SK-N-MC (cell line): ENCODE measurements around the gene UNC13A.

Experiments
- EZH2 ChIP-seq: fragments of 200-600 bp; sonication (generic); IDR thresholded peaks from one replicate; pipeline ENCODE4 v1.6.1; 2017; ENCODE audit warnings: antibody characterized with exemption
- POLR2AphosphoS5 ChIP-seq: IDR thresholded peaks from 2 replicates; pipeline ENCODE4 v1.6.1; 2012; ENCODE audit warnings: mild to moderate bottlenecking, low read depth, low read length, borderline replicate concordance

GRCh38 chr19:17658666-17659065, 29.5 kb downstream of the UNC13A start:
- TF ChIP-seq EZH2 = no peak
- TF ChIP-seq POLR2AphosphoS5 = no peak
